T-helper 2 cell (primary cell): ENCODE results near the gene LIN9.
"Not testable (repeated sequence)": the region's sequence is repeated elsewhere in the genome, so short reads cannot be mapped to it uniquely, and the experiment has no call there.

Source experiments
- DNase-seq, 5 experiments: peaks; one replicate each; pipeline versions ENCODE4 v3.0.0 to v3.0.0-alpha.2; 2012 to 2022

LIN9 gene

DNA sequence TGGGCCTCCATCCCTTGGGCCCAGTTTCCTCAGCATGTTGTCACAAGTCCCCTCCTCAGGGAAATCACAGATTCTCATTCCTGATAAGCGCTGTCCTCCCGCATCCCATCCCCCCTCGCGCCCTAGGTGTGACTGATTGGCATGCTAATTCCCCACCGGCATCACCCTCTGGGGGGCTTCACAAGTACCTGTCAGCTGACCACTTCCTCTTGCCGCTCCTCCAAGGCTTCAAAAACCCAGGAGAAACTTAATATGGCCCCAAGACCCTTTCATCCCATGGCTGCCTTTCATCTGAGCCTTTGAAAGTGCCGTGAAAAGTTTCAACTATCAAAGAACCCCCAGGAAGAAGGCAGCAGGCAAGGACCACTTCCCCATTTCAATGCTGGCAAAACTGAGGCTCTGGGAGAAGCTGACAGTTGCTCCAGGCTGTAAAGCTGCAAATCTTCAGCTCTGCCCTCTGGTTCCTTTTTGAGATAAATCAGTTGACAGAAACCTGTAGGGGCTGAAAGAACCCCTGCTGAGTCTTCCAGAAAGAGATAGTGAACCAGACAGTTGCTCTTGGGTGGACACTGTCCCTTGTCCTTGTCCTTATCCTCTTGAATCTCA lies 98.3 kb downstream of the LIN9 start:
- no peak for DNase-seq

DNA sequence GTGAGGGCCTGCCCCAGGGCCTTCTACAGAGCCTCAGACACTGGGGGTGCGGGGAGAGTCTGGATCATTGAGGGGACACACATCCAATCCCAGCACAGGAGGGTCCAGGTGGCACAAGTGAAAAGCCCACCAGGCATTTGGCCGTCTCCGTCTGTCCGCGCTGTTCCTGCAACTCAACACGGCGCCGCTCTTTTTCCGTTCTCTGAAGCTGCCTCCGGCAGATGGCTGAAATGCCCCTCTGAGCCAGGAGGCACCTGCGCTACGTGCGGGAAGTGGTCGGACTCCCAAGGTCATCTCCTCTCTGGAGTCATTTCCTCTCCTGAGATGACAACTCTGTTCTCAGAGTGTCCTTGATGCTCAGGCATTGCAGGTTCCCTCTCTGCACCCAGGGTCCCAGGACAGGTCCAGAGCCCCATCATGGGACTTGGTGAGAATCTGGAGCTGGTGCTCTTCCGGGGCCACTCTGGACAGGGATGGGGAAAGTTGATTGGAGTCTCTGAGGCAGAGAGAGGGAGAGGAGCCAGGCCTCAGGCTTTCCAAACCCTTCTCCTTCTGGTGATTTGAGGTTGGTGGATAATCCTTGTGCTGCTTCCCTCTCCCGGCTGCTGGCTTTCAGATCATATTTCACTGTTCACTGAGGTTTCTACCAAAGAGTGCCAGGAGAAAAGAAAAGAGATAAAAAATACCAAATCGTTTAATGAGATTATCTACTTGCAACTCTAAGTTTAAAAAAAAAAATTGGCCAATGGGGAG lies 99.5 kb downstream of the LIN9 start:
- no peak for DNase-seq

DNA sequence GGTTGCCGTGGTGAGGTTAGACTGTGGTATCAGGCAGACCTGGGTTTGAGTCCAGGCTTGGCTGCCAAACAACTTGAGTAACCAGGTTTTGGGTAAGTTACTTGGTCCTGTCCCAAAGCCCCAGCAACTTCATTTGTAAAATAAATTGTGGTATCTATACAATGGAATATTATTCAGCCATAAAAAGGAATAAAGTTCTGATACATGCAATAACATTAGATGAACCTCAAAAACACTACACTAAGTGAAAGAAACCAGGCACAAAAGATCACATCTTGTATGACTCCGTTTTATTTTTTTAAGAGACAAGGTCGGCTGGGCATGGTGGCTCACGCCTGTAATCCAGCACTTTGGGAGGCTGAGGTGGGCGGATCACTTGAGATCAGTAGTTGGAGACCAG lies 101.9 kb downstream of the LIN9 start:
- DNase-seq: no peak

DNA sequence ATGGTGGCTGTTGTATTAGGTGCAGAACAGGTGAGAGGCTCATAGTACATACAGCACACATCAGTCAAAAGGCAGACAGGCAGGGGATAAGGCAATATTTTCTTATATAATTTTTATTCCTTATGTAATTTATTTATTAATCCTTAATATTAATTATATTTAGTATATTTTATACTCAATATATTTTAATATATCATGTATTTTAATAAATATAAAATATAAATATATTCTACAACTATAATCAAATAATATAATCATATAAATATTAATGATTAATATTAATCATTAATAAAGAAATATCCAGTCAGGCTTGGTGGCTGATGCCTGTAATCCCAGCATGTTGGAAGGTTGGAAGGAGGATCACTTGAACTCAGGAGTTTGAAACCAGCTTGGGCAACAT lies 104.8 kb downstream of the LIN9 start:
- DNase-seq: no peak

DNA sequence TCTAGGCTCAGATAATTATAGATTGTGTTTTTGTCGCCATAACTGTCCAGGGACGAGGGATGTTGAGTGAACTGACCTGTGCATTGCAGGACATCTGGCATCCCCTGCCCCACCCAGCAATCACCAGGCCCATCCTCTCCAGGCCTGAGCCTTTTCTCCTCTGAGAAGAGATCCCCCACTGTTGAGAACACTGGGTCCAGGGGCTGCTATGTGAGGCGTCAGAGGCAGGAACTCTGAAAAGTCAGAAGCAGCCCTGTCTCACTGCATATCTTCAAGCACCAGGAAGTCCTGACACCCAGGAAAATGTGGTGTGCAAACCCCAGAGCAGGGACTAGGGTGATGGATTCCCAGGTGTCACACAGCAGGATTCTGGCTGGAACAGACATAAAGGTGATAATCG lies 105.3 kb downstream of the LIN9 start:
- no peak for DNase-seq

DNA sequence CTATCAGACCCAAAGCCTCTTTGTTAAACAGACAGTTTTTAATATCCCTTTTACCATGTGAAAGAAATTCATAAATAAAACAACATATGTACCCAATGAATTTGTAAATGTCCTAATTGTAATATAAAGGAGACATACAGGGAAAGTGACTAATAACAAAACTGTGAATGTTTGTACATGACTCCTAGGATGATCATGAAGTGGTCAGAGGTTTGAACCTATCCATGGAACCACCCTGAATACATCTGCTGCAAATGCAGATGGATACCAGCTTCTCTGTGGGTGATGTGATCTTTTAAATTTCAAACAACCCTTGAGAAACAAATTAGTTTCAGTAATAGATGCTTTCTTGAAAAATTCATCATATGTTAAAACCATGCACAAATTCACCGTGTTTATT lies 105.7 kb downstream of the LIN9 start:
- DNase-seq: no peak

DNA sequence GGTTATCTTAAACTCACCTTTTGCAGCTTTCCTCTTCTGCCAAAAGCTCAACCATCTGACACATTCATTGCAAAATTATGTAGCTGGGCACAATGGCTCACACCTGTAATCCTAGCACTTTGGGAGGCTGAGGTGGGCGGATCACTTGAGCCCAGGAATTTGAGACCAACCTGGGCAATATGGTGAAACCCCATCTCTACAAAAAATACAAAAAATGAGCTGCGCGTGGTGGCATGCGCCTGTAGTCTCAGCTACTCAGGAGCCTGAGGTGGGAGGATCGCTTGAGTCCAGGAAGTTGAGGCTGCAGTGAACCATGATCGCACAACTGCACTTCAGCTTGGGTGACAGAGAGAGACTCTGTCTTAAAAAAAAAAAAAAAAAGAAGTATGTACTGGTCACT lies 106.3 kb downstream of the LIN9 start:
- DNase-seq: not testable (repeated sequence)

DNA sequence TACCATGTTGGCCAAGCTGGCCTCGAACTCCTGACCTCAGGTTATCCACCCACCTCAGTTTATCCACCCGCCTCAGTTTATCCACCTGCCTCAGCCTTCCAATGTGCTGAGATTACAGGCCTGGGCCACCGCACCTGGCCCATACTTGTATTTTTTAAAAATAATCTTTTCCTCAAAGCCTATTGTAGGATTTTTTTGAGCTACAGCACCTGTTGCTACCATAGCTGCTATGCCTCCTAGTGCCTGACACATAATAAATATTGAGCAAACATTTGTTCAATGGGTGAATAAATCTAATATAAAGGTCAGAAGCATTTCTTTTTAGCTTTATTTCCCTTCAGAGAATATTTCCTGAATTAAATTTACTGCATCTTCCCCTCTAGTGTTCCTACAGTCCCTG lies 106.7 kb downstream of the LIN9 start:
- no peak for DNase-seq

DNA sequence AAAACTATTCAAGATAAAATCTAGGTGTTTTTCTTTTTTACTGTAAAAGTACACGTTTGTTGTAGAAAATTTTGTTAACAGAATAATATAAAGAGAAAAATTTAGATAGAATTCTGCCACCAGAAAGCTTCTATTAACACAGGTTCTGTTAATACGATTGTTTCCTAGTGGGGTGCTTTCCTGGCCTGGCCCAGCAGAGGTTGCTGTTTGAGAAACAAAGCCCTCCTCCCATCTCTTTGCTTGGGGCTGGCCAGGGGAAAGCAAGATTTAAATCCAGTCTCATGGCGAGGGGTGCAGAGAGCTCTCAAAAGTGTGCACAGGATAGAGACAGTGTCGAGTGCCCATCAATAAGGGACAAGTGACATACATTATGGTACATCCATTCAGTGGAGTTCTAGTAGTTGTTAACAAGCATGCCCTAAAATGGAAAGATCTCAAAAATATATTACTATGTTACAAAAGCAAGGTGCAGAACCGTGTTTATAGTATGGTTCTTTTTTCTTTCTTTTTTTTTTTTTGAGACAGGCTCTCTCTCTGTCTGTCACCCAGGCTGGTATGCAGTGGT lies 107.9 kb downstream of the LIN9 start:
- DNase-seq: peak in 1 of 5 experiments; percentile 36

DNA sequence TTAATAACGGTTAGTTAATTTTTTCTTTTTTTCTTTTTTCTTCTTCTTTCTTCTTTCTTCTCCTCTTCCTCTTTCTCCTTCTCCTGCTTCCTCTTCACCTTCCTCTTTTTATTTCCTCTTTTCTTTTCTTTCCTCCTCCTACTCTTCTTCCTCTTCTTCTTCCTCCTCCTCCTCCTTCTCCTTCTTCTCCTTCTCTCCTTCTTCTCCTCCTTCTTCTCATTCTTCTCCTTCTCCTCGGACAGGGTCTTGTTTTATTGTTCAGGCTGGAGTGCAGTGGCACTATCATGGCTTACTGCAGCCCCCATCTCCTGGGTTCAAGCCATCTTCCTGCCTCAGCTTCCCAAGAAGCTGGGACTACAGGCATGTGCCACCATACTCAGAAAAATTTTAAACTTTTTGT lies 109.0 kb downstream of the LIN9 start:
- DNase-seq: no peak

DNA sequence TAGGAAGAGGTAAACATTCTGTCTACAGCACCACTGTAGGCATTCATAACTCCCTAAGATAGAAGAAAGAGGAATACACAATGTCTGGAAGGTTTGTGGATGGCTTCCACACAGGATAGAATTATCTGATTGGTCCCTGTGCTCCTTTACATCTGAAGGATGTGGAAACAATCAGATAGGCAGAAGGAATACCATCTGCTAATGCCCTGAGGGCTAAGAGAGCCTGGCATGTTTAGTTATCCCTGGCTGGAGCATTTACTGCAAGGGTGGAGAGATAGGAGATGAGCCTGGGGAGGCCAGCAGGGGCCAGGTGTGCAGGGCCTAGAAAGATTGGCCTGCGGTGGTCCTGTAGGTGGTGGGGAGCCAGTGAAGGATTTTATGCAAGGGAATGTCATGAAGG lies 113.8 kb downstream of the LIN9 start:
- DNase-seq: no peak

DNA sequence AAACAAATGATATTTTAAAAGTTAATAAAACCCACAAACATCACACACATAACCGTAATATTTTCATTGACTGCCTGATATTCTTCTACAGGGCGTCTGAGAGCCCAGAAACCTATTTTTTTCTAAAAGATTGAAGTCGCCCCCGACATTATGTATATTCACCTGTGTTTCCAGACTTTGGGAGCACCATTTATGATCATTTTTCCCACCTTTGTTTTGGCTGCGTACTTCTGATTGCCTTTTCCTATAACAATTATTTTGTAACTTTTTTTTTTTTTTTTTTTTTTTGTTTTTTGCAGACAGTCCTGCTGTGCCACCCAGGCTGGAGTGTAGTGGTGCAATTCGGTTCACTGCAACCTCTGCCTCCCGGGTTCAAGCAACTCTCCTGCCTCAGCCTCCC lies 121.6 kb downstream of the LIN9 start:
- no peak for DNase-seq

DNA sequence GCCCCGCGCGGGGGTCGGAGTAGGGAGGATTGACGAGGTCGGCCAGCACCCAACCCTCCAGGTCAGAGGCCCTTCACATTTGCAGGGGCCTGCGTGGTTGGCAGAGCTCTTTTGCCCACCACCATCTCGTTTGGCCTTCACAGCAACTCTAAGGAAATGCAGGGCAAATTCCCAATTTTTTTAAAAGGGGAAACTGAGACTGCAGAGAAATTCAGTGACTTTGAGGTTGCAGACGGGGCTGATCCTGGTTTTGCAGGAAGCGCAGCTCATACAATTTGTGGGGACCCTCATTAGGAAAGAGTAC lies 122.0 kb downstream of the LIN9 start:
- DNase-seq: no peak

DNA sequence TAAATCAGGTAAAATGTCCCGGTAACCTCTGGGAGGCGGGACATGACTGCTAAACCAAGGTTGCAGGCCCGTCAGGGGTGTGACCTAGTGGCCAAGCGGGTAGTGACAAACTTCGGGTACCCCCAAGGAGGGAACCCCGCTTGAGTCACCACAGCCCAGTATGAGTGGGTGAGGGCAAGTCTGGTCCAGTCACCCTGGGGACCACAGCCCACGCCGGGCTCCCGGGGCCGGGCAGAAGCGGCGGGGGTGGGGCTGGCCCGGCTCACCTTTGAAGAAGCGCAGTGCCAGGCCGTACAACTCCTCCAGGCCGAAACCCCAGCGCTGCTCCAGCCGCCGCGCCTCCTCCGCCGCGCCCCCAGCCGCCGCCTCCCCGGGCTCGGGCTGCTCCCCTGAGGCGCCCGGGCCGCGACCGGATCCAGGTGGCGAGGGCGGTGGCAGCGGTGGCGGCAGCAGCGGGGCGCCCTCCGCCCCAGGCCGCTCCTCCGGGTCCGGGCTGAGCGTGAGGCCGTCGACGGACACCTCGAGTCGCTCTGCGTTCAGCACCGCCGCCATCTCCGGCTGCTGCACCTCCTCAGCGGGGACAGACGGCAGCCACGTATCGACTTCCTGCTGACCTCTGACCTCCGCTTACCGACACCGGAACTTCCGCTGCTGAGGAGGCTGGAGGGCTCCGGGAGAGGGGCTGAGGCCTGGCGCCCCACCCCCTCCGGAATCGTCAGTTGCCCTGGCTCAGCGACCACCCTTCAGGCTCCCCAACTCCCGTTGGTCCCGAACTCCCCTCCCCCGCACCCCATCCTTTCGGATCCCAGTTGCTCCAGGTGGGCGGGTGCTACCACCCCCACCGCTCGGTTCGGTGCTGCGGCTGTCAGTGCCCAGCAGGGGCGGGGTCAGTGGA lies 122.6 kb downstream of the LIN9 start, which contains the start of gene ACBD3:
TSS of gene ACBD3 (minus strand) at position 618 of the 895 bp plus-strand sequence. CDS start at position 552, 66 bp downstream.
- DNase-seq: peak; percentile 62 to 94 (median 75)

DNA sequence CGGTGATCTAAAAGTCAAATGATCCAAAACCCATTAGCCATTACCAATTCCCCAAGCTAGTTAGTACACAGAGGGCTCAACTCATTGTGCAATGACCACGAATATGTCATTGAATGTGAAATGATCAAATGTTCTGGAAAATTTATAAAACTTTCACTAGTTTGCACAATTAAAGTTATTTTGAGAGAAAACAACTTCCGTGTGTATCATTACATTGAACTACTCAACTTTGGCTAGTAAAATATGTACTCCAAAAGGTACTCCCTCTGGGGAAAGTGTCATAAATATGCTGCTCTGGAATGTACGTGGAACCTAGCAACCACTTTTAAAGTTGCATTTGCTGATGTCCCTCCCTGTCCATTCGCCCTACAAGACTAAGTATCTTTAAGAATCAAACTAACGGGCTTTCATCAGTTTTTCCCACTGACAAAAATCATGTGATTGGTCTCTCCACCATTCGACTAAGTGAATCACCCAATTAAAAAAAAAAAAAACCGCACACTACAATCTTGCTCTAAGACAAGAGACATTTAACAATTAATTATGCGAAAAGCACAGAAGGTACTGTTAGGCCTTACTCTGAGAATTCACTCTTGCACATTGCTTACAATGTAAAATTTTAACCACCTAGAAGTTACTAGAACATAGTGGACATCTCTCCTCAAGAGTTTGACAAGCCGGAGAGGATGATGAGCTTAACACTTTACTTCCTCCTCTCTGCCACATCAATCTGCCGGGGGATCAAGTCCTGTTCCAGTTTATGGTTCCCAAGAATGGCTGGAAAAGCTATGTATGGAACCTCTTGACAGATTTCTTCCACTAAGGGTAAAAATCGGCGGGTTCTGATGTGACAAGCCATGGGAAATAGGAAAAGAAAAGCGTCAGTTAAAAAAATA lies 123.6 kb downstream of the LIN9 start:
- DNase-seq: peak in 1 of 5 experiments; percentile 13

DNA sequence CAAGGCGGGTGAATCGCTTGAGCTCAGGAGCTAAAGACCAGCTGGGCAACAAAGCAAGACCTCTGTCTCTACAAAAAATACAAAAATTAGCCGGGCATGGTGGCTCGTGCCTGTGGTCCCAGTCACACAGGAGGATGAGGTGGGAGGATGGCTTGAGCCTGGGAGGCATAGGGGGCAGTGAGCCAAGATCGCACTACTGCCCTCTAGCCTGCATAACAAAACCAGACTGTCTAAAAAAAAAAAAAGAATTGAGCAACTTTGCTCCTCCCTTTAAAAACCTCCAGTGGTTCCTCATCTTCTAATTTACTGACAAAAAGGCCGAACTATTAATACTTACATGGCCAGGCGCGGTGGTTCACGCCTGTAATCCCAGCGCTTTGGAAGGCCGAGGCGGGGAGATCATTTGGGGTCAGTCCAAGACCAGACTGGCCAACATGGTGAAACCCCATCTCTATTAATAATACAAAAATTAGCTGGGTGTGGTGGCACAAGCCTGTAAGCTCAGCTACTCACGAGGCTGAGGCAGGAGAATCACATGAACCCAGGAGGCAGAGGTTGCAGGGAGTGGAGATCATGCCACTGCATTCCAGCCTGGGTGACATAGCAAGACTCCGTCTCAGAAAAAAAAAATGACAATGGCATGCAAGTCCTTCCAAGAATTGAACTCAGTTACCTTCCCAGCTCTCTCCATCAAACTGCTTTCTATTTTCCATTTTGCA lies 126.8 kb downstream of the LIN9 start:
- no peak for DNase-seq
